HepG2 (cell line): Measurements from ENCODE around the gene RABGAP1L. TPM values are rescaled to one million over a fixed set of nuclear protein-coding genes. Genes with fewer than 3 reads are reported as not detected.
A peak's percentile ranks its signal among the peaks of the same experiment; 100 is the strongest.

Source experiments
- CTCF ChIP-seq: sonication (generic); formaldehyde crosslinking; IDR thresholded peaks from 2 replicates; pipeline ENCODE4 v1.5.0; 2020; ENCODE audit warnings: mild to moderate bottlenecking, missing genetic modification reagents, moderate library complexity
- HNF1B ChIP-seq: sonication (generic); formaldehyde crosslinking; IDR thresholded peaks from 2 replicates; pipeline ENCODE4 v1.5.1; 2020; ENCODE audit warnings: mild to moderate bottlenecking, moderate library complexity, missing genetic modification reagents
- PBX3 ChIP-seq: sonication (generic); formaldehyde crosslinking; IDR thresholded peaks from 2 replicates; pipeline ENCODE4 v1.8.1; 2023; ENCODE audit warnings: missing genetic modification reagents, inconsistent platforms, borderline replicate concordance
- SOX6 ChIP-seq, 2 experiments: fragments of 450-650 bp in 1 of 2; sonication (generic) in 1 of 2; formaldehyde crosslinking in 1 of 2; IDR thresholded peaks; 2 replicates each; pipeline versions ENCODE4 v1.4.0 to v1.6.1; 2017 to 2020; ENCODE audit warnings: antibody characterized with exemption in 1 of 2, mild to moderate bottlenecking in 1 of 2, missing genetic modification reagents in 1 of 2
- STAG1 ChIP-seq: sonication (generic); formaldehyde crosslinking; IDR thresholded peaks from 2 replicates; pipeline ENCODE4 v1.4.0; 2020; ENCODE audit warnings: missing genetic modification reagents
- TSC22D2 ChIP-seq: sonication (generic); formaldehyde crosslinking; IDR thresholded peaks from 2 replicates; pipeline ENCODE4 v1.5.1; 2020; ENCODE audit warnings: missing genetic modification reagents, mild to moderate bottlenecking, borderline replicate concordance
- ZNF121 ChIP-seq: sonication (generic); formaldehyde crosslinking; IDR thresholded peaks from 2 replicates; pipeline ENCODE4 v1.5.0; 2020; ENCODE audit warnings: mild to moderate bottlenecking, missing genetic modification reagents
- ZNF7 ChIP-seq: IDR thresholded peaks from 2 replicates; pipeline ENCODE4 v1.6.1; 2016; ENCODE audit warnings: missing biosample characterization, missing genetic modification reagents
- polyA plus RNA-seq, 8 experiments: library from polyadenylated mRNA; depleted of rRNA in 3 of 8; stranded (reverse) in 7 of 8; unstranded in 1 of 8; fragments of >200 nt; fragmentation: Illumina TruSeq in 4 of 8; extraction: Trizol in 4 of 8; gene quantifications; 2 replicates each; pipeline versions ENCODE4 v1.2.1 to v1.2.3, GENCODE V29; 2011 to 2016; ENCODE audit warnings: low read depth in 4 of 8, missing spikeins in 1 of 8, mixed read lengths in 1 of 8; ENCODE audit not compliant: insufficient read depth in 1 of 8
- total RNA-seq, 5 experiments: library from RNA; depleted of rRNA; stranded (reverse); fragments of >200 nt; fragmentation: Illumina TruSeq; extraction: Trizol; gene quantifications; 2 replicates each; pipeline ENCODE4 v1.2.3, GENCODE V29; 2016; ENCODE audit warnings: low read depth in 1 of 5
- TF ChIP-seq, protein P1 (sequence below): sonication (generic); formaldehyde crosslinking; IDR thresholded peaks from 2 replicates; pipeline ENCODE4 v1.4.0; 2020; ENCODE audit warnings: missing genetic modification reagents, mild to moderate bottlenecking, borderline replicate concordance

The RABGAP1L gene
- total and polyA plus RNA-seq, 2 of the 13 experiments (the other 11 are each of a cell fraction or from before 2014, with no cell fraction given): 7.9 to 22.6 TPM

GRCh38 chr1:174189428-174190062 lies 30.2 kb downstream of the RABGAP1L start (continued):
- TF ChIP-seq, protein P1, sequence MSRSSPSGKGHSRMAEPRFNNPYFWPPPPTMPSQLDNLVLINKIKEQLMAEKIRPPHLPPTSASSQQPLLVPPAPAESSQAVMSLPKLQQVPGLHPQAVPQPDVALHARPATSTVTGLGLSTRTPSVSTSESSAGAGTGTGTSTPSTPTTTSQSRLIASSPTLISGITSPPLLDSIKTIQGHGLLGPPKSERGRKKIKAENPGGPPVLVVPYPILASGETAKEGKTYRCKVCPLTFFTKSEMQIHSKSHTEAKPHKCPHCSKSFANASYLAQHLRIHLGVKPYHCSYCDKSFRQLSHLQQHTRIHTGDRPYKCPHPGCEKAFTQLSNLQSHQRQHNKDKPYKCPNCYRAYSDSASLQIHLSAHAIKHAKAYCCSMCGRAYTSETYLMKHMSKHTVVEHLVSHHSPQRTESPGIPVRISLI: 0 out of 2 replicates have a peak, but pooled peaks have one; percentile 47
- TF ChIP-seq SOX6 (IDR thresholded peaks at IDR 0.05): no peak
- TF ChIP-seq SOX6 (CRISPR knock-in tag; IDR thresholded peaks at IDR 0.05): no peak
- no peak for TF ChIP-seq PBX3
- no peak for TF ChIP-seq HNF1B
- TF ChIP-seq TSC22D2: no peak
- peak; percentile 63 for TF ChIP-seq STAG1 (CRISPR knock-in tag)
- TF ChIP-seq ZNF7 (CRISPR knock-in tag): no peak
- peak; percentile 82 for TF ChIP-seq ZNF121
- TF ChIP-seq CTCF (CRISPR knock-in tag): peak; percentile 46
